Measurements from ENCODE around the gene MICAL2. TPM values are rescaled to one million over a fixed set of nuclear protein-coding genes. Genes with fewer than 3 reads are reported as not detected.

Gene MICAL2
- total and polyA plus RNA-seq, 2 donors (not counting 3 experiments of a cell fraction or from before 2014, with no cell fraction given): 67.6 to 200 TPM

DNA sequence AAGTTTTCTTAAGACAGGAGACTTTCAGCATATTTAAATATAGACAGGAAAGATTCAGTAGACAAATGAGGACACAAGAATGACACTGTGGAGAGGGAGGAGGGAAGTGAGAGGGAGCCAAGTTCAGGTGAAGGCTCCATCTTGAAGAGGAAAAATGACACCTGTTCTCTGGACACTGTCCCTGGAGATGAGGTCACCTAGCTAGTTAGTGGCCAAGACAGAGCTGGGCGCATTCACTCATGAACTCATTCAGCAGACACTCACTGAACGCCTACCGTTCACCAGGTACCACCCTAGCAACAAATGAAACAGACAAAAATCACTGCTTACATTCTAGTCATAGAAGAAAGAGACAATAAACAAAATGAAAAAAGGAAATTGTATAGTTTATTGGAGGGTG lies 163.7 kb downstream of the MICAL2 start:
- H3K4me2 ChIP-seq (ENCODE audit: insufficient read depth, low read length): no peak overlapping the region
- no peak overlapping the region for H3K27ac ChIP-seq (ENCODE audit: insufficient read depth, low read depth, low read length)
- H3K4me1 ChIP-seq (ENCODE audit: control insufficient read depth, extremely low read depth, insufficient read depth, low read length): peaks cover 18% of the 10 kb centered on the region
- no peaks in the 10 kb centered on the region for H3K9me3 ChIP-seq (replicated peaks; ENCODE audit: control insufficient read depth, insufficient read depth, low read length)
- H3K4me3 ChIP-seq (replicated peaks in 1 of 3; ENCODE audit: insufficient read depth in 1 of 3, low read depth in 1 of 3, low read length in 3 of 3): no peak overlapping the region
- TF ChIP-seq, protein P1, sequence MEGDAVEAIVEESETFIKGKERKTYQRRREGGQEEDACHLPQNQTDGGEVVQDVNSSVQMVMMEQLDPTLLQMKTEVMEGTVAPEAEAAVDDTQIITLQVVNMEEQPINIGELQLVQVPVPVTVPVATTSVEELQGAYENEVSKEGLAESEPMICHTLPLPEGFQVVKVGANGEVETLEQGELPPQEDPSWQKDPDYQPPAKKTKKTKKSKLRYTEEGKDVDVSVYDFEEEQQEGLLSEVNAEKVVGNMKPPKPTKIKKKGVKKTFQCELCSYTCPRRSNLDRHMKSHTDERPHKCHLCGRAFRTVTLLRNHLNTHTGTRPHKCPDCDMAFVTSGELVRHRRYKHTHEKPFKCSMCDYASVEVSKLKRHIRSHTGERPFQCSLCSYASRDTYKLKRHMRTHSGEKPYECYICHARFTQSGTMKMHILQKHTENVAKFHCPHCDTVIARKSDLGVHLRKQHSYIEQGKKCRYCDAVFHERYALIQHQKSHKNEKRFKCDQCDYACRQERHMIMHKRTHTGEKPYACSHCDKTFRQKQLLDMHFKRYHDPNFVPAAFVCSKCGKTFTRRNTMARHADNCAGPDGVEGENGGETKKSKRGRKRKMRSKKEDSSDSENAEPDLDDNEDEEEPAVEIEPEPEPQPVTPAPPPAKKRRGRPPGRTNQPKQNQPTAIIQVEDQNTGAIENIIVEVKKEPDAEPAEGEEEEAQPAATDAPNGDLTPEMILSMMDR (IDR thresholded peaks at IDR 0.05; ENCODE audit: extremely low read depth in 1 of 2, insufficient read depth in 1 of 2, low read depth in 1 of 2, low read length in 2 of 2): no peak
- TF ChIP-seq POLR2AphosphoS5 (IDR thresholded peaks at IDR 0.05; ENCODE audit: insufficient read depth, low read depth, low read length) (no peak), EZH2 (IDR thresholded peaks at IDR 0.05; ENCODE audit: borderline replicate concordance, low read depth, low read length, severe bottlenecking) (no peak), JUN (IDR thresholded peaks at IDR 0.05; ENCODE audit: borderline replicate concordance, insufficient read depth, insufficient read length, low read depth) (no peak), GATA2 (IDR thresholded peaks at IDR 0.05; ENCODE audit: insufficient read depth, insufficient read length, low read depth, low read length) (no peak), MYC (IDR thresholded peaks at IDR 0.05; ENCODE audit: low read depth, low read length) (no peak), FOS (IDR thresholded peaks at IDR 0.05; ENCODE audit: borderline replicate concordance, insufficient read depth, low read length) (no peak), POLR2A (IDR thresholded peaks at IDR 0.05; ENCODE audit: low read depth, low read length) (no peak)
- TF ChIP-seq, protein P2, sequence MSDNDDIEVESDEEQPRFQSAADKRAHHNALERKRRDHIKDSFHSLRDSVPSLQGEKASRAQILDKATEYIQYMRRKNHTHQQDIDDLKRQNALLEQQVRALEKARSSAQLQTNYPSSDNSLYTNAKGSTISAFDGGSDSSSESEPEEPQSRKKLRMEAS (IDR thresholded peaks at IDR 0.05; ENCODE audit: insufficient read depth, insufficient read length): no peak
- DNase-seq (ENCODE audit: low read depth, low spot score): no peak
- intact Hi-C loops (cut with micrococcal nuclease) (no loop called here), dilution Hi-C loops (cut with MboI; ENCODE audit: extremely low pct_ligation_motif_present, low sequenced_read_pairs) (no loop called here)
- no peak for FAIRE-seq
- H2AFZ ChIP-seq (ENCODE audit: low read depth, low read length): no peak overlapping the region
- H3K36me3 ChIP-seq (ENCODE audit: control insufficient read depth in 2 of 2, extremely low read depth in 1 of 2, insufficient read depth in 2 of 2, low read length in 2 of 2): no peaks in the 10 kb centered on the region
- BruUV-seq (replicated peaks): no TSS peak
- H3K27me3 ChIP-seq (ENCODE audit: control insufficient read depth in 2 of 2, insufficient read depth in 2 of 2, low read length in 2 of 2): no peaks in the 10 kb centered on the region
- H3K9me1 ChIP-seq (replicated peaks; ENCODE audit: control insufficient read depth, extremely low read depth, insufficient read depth, low read length): no peaks in the 10 kb centered on the region
- ChIA-PET POLR2A (no interaction called here), CTCF (no interaction called here)
- no peaks in the 10 kb centered on the region for H3K79me2 ChIP-seq (ENCODE audit: control insufficient read depth, insufficient read depth, low read length)
- no peak overlapping the region for H3K9ac ChIP-seq (replicated peaks; ENCODE audit: extremely low read depth, insufficient read depth, low read length)
- no peaks in the 10 kb centered on the region for H4K20me1 ChIP-seq (replicated peaks; ENCODE audit: control insufficient read depth, extremely low read depth, insufficient read depth, low read length)

All from endothelial cell of umbilical vein (primary cell).